OCI-LY3 (cell line): ENCODE measurements around the gene TBC1D7.

Experiments
- H2AFZ ChIP-seq: fragments of 200-600, 300-600 bp; shearing (Covaris generic); 2 replicates; pipeline ENCODE4 v1.6.0; 2014; ENCODE audit warnings: antibody characterized with exemption, low read depth, low read length
- H3K27ac ChIP-seq: fragments of 200-600, 300-600 bp; sonication (generic); 2 replicates; pipeline ENCODE4 v1.5.1; 2014; ENCODE audit warnings: mild to moderate bottlenecking, low read length, moderate library complexity, mixed read lengths
- H3K27me3 ChIP-seq: fragments of 200-600, 300-600 bp; sonication (generic); 2 replicates; pipeline ENCODE4 v1.6.1; 2014; ENCODE audit warnings: low read depth, low read length, mixed read lengths
- H3K36me3 ChIP-seq: fragments of 200-600, 300-600 bp; sonication (generic); replicated peaks from 2 replicates; pipeline ENCODE3; 2014; ENCODE audit warnings: low read depth, low read length, mixed read lengths
- H3K4me1 ChIP-seq: fragments of 300-600, 200-600 bp; sonication (generic); 2 replicates; pipeline ENCODE4 v1.6.1; 2014; ENCODE audit warnings: low read length, mixed read lengths
- H3K4me2 ChIP-seq: fragments of 200-600, 300-600 bp; sonication (generic); 2 replicates; pipeline ENCODE4 v1.6.1; 2014; ENCODE audit warnings: low read length, mixed read lengths
- H3K4me3 ChIP-seq: fragments of 300-600, 200-600 bp; sonication (generic); 2 replicates; pipeline ENCODE4 v1.5.1; 2014; ENCODE audit warnings: antibody characterized with exemption, mild to moderate bottlenecking, low read length, moderate library complexity
- H3K79me2 ChIP-seq: fragments of 300-600, 200-600 bp; shearing (Covaris generic); 2 replicates; pipeline ENCODE4 v1.6.1; 2014; ENCODE audit warnings: mild to moderate bottlenecking, low read length, mixed read lengths
- H3K9ac ChIP-seq: fragments of 300-600, 200-600 bp; shearing (Covaris generic); 2 replicates; pipeline ENCODE4 v1.6.0; 2014; ENCODE audit warnings: mild to moderate bottlenecking, low read length, moderate library complexity
- H3K9me3 ChIP-seq: fragments of 200-600, 300-600 bp; shearing (Covaris generic); 2 replicates; pipeline ENCODE4 v1.6.1; 2014; ENCODE audit warnings: low read length, mixed read lengths; ENCODE audit not compliant: insufficient read depth
- H4K20me1 ChIP-seq: fragments of 200-600, 300-600 bp; sonication (generic); 2 replicates; pipeline ENCODE4 v1.6.1; 2016; ENCODE audit warnings: low read length, mixed read lengths; ENCODE audit not compliant: insufficient read depth
- CTCF ChIP-seq: fragments of 200-600, 300-600 bp; sonication (generic); IDR thresholded peaks from 2 replicates; pipeline ENCODE4 v1.5.1; 2014; ENCODE audit warnings: antibody characterized with exemption, low read length, low read depth
- EZH2phosphoT487 ChIP-seq: fragments of 200-600 bp; shearing (Covaris generic); IDR thresholded peaks from 2 replicates; pipeline ENCODE4 v1.6.1; 2018; ENCODE audit warnings: antibody characterized with exemption, mixed run types, low read depth

TBC1D7 gene

GRCh38 chr6:13282393-13283069, 45.8 kb downstream of the TBC1D7 start:
- no peaks in the 10 kb centered on the region for H3K9me3 ChIP-seq
- no peak overlapping the region for H3K4me3 ChIP-seq
- H2AFZ ChIP-seq: no peak overlapping the region
- H3K79me2 ChIP-seq: peaks cover under 1% of the 10 kb centered on the region; the same call in 1 of the 2 replicates
- H3K4me2 ChIP-seq: no peak overlapping the region
- TF ChIP-seq EZH2phosphoT487 (no peak), CTCF (no peak)
- no peaks in the 10 kb centered on the region for H3K27me3 ChIP-seq
- H3K27ac ChIP-seq: no peak overlapping the region
- H3K4me1 ChIP-seq: peaks cover 28% of the 10 kb centered on the region
- peaks cover 35% of the 10 kb centered on the region for H4K20me1 ChIP-seq
- no peak overlapping the region for H3K9ac ChIP-seq
- H3K36me3 ChIP-seq: peaks cover 70% of the 10 kb centered on the region

GRCh38 chr6:13281686-13282085, 46.7 kb downstream of the TBC1D7 start:
- H3K9ac ChIP-seq: no peak overlapping the region
- H3K9me3 ChIP-seq: no peaks in the 10 kb centered on the region
- H3K4me1 ChIP-seq: peaks cover 22% of the 10 kb centered on the region
- H3K79me2 ChIP-seq: peaks cover 8% of the 10 kb centered on the region
- no peak overlapping the region for H2AFZ ChIP-seq
- no peak overlapping the region for H3K4me2 ChIP-seq
- peaks cover 69% of the 10 kb centered on the region for H3K36me3 ChIP-seq
- H3K4me3 ChIP-seq: no peak overlapping the region
- H3K27ac ChIP-seq: no peak overlapping the region
- TF ChIP-seq EZH2phosphoT487 (no peak), CTCF (no peak)
- H3K27me3 ChIP-seq: no peaks in the 10 kb centered on the region
- H4K20me1 ChIP-seq: peaks cover 43% of the 10 kb centered on the region

- Histone ChIP-seq H4K20me1 (peaks cover 49% of the 10 kb centered on the region), H3K9ac (no peak overlapping the region), H3K4me1 (peaks cover 14% of the 10 kb centered on the region), H3K9me3 (no peaks in the 10 kb centered on the region), H3K36me3 (peaks cover 67% of the 10 kb centered on the region), H3K27ac (no peak overlapping the region), H3K4me3 (no peak overlapping the region), H3K79me2 (peaks cover 19% of the 10 kb centered on the region), H2AFZ (no peak overlapping the region), H3K4me2 (no peak overlapping the region), H3K27me3 (no peaks in the 10 kb centered on the region)
- TF ChIP-seq CTCF (no peak), EZH2phosphoT487 (no peak)
These were observed 48.1 kb downstream of the TBC1D7 start for GRCh38 chr6:13280254-13280653.

- H3K9ac ChIP-seq: no peak overlapping the region
These were observed 49.3 kb downstream of the TBC1D7 start for GRCh38 chr6:13278991-13279390.

More at GRCh38 chr6:13278991-13279390, 49.3 kb downstream of the TBC1D7 start:
- H3K36me3 ChIP-seq: peaks cover 69% of the 10 kb centered on the region
- H4K20me1 ChIP-seq: peaks cover 47% of the 10 kb centered on the region
- H3K4me3 ChIP-seq: no peak overlapping the region
- H3K4me1 ChIP-seq: peaks cover 14% of the 10 kb centered on the region
- TF ChIP-seq CTCF (no peak), EZH2phosphoT487 (no peak)
- no peaks in the 10 kb centered on the region for H3K27me3 ChIP-seq
- H2AFZ ChIP-seq: no peak overlapping the region
- no peak overlapping the region for H3K4me2 ChIP-seq
- no peak overlapping the region for H3K27ac ChIP-seq
- H3K9me3 ChIP-seq: no peaks in the 10 kb centered on the region
- H3K79me2 ChIP-seq: peaks cover 32% of the 10 kb centered on the region
